ENCODE results near the gene LTB4R.
"Not testable (repeated sequence)": the region's sequence is repeated elsewhere in the genome, so short reads cannot be mapped to it uniquely, and the experiment has no call there.

Gene LTB4R

GRCh38 chr14:24349742-24350141 lies 38.4 kb downstream of the LTB4R start:
- TF ChIP-seq PATZ1 (CRISPR knock-in tag; IDR thresholded peaks at IDR 0.05; ENCODE audit: borderline replicate concordance): no peak
- no peak for TF ChIP-seq RARB (CRISPR knock-in tag; IDR thresholded peaks at IDR 0.05)
- TF ChIP-seq CSRNP3 (CRISPR knock-in tag; IDR thresholded peaks at IDR 0.05): no peak
- ATAC-seq: no peak

GRCh38 chr14:24351517-24351916 lies 40.2 kb downstream of the LTB4R start:
- peak; percentile 84 for ATAC-seq
- no peak for TF ChIP-seq TCF4 (CRISPR knock-in tag; IDR thresholded peaks at IDR 0.05; ENCODE audit: borderline replicate concordance)

- TF ChIP-seq GLIS3 (CRISPR knock-in tag; IDR thresholded peaks at IDR 0.05) (no peak), PATZ1 (CRISPR knock-in tag; IDR thresholded peaks at IDR 0.05; ENCODE audit: borderline replicate concordance) (no peak)
- no peak for ATAC-seq
Measured at GRCh38 chr14:24353559-24354481, 42.5 kb downstream of the LTB4R start.

- not testable (repeated sequence) for ATAC-seq
Measured at GRCh38 chr14:24354482-24354825, 43.2 kb downstream of the LTB4R start.

- no peak for TF ChIP-seq ESRRG (CRISPR knock-in tag; IDR thresholded peaks at IDR 0.05)
- ATAC-seq: no peak
Measured at GRCh38 chr14:24355009-24355408, 43.7 kb downstream of the LTB4R start.

- no peak for ATAC-seq
- TF ChIP-seq POU6F1 (CRISPR knock-in tag; IDR thresholded peaks at IDR 0.05; ENCODE audit: borderline replicate concordance, low read depth): no peak
- no peak for TF ChIP-seq TSHZ2 (CRISPR knock-in tag; IDR thresholded peaks at IDR 0.05)
- no peak for TF ChIP-seq ZFP3 (CRISPR knock-in tag; IDR thresholded peaks at IDR 0.05)
- no peak for TF ChIP-seq ZNF70 (CRISPR knock-in tag; IDR thresholded peaks at IDR 0.05)
- no peak for TF ChIP-seq RARB (CRISPR knock-in tag; IDR thresholded peaks at IDR 0.05)
- TF ChIP-seq CSRNP3 (CRISPR knock-in tag; IDR thresholded peaks at IDR 0.05): no peak
- no peak for TF ChIP-seq PPARA (CRISPR knock-in tag; IDR thresholded peaks at IDR 0.05; ENCODE audit: borderline replicate concordance)
- TF ChIP-seq OSR1 (CRISPR knock-in tag; IDR thresholded peaks at IDR 0.05): no peak
- TF ChIP-seq CREB5 (CRISPR knock-in tag; IDR thresholded peaks at IDR 0.05; ENCODE audit: low read depth): no peak
Measured at GRCh38 chr14:24356208-24356607, 44.9 kb downstream of the LTB4R start.

All from SK-N-SH treated with all-trans-retinoic acid at 6 μM for 48 hours (cell line).